TTC549 (cell line): ENCODE measurements around the gene NFAM1.

Experiments used
- FAIRE-seq: peaks from 2 replicates; lab custom pipeline; 2012; peaks lifted over from hg19 to GRCh38; lab: Jason Lieb, UNC

Gene NFAM1

GRCh38 chr22:42383287-42383686, 48.9 kb downstream of the NFAM1 start:
- FAIRE-seq = no peak

- no peak for FAIRE-seq
These were observed 51.2 kb downstream of the NFAM1 start for GRCh38 chr22:42380769-42381551.

DNA sequence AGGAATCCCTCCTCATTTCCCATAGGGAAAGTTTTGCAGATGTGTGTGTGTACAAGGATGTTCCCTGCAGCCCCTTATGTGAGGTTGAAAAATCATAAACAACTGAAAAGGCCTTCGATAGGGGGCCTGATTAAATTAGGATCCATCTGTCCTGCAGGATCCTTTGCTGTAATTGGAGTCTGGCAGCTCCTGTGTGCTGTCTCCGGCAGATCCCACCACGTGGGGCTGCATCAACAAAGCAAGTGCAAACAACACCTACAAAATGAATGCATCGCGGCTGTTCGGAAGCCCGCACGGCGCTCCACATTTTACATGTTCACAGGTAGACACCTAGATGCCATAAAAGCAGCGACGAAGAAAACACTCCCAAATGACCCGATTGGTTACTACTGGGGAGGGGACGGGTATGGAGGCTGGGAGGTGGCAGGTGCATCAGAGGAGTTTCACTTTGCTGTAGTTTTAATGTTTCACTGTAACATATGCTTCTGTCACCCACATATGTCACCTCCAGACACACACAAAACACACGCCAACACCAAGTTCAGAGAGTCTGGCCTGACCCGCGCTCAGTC, 52.2 kb downstream of the NFAM1 start:
- FAIRE-seq = no peak

DNA sequence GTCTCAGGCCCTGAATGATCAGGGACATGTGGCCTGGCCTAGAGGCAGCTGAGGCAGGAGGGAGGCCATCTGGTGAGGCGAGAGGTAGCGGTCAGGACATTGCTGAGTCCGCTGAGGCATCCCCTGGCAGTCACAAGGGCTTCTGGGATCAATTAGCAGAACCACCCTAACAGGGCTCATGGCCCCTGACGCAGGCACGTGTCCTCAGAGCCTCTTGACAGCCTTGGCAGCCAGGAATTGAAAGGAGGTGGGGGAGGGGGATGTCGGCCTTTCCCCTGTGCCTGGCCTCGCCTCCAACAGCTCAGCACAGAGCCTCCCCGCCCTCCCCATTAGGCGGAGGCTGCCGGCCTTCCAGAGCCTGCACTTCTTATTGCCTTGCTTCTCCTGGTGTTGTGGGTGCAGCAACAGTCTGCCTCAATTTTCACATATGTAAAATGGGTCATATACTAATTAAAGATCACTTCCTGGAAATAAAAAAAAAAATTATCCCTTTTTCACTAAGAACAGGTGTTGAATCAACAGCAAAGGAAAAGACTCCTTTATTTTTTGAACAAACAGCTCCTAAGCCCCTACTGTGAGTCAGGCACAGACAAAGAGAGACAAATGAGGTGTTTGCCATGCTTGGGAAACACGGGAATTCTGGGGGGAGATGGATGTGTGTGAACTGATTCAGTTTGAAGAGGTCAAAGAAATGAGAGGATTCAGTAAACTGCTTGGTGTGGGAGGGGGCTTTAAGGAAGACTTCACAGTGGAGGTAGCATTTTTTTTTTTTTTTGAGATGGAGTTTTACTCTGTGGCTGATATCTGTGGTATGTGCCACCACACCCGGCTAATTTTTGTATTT, 55.3 kb downstream of the NFAM1 start:
- FAIRE-seq = no peak

GRCh38 chr22:42375982-42376381, 56.2 kb downstream of the NFAM1 start:
- no peak for FAIRE-seq

- FAIRE-seq = no peak
These were observed 59.2 kb downstream of the NFAM1 start for GRCh38 chr22:42372976-42373375.

DNA sequence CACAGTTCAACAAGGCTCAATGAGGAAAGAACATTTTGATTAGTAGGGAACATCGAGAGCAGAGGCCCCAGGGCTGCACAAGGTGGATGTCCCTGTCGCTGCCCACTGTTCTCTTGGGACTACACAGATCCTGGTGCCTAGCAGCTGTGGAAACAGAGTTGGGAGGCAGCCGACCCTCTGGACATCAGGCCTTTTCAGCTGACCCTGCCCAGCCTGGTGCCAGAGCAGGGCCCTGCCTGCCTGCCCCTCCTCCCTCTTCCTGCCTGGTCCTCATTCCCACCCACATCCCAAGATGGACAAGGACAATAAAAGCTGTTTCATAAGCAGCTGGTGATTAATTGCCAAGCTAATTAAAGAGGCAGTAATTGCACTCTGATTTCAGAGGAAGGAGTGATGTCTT, 60.7 kb downstream of the NFAM1 start:
- FAIRE-seq = no peak

GRCh38 chr22:42371099-42371498, 61.1 kb downstream of the NFAM1 start:
- no peak for FAIRE-seq

- FAIRE-seq = no peak
These were observed 62.8 kb downstream of the NFAM1 start for GRCh38 chr22:42369250-42370041.

DNA sequence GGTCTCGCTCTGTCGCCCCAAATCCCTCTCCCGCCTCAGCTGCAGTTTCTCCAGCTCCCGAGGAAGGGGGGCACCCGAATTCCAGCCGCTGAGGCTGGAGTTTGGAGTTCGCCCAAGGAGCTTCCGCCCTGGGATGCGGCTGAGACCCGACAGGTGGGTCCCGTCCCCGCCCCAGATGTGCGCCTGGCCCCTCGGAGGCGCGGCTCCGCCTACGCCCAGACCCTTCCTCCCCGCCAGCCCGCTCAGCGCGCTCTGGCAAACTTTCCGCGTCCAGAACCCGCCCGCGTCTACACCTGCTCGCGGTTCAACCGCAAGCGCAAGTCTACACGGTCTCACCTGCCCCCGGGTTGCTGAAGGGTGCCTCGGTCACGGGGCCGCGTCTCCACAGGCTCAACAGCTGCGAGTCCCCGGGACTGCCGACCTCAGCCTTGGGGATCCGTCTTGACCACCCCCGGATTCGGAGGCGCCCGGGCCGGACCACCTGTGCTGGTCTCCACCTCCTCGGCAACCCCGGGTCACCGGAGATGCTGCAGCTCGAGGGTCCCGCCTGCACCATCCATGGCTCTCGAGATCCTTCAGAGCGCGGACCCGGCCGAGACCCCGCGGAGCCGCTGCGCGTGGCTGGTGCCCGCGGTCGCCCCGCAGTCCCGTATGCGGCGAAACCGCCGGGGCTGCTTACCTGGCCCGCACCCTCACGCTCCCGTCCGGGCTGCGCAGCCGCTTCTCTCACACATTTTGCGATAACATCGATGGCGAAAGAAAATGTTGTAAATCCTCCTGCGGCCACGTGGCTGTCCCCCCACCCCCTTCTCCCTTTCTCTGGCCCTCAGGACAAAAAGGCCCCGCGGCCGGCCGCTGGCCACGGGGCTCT, 63.6 kb downstream of the NFAM1 start:
- FAIRE-seq = no peak

GRCh38 chr22:42367980-42368378, 64.2 kb downstream of the NFAM1 start:
- FAIRE-seq = no peak

DNA sequence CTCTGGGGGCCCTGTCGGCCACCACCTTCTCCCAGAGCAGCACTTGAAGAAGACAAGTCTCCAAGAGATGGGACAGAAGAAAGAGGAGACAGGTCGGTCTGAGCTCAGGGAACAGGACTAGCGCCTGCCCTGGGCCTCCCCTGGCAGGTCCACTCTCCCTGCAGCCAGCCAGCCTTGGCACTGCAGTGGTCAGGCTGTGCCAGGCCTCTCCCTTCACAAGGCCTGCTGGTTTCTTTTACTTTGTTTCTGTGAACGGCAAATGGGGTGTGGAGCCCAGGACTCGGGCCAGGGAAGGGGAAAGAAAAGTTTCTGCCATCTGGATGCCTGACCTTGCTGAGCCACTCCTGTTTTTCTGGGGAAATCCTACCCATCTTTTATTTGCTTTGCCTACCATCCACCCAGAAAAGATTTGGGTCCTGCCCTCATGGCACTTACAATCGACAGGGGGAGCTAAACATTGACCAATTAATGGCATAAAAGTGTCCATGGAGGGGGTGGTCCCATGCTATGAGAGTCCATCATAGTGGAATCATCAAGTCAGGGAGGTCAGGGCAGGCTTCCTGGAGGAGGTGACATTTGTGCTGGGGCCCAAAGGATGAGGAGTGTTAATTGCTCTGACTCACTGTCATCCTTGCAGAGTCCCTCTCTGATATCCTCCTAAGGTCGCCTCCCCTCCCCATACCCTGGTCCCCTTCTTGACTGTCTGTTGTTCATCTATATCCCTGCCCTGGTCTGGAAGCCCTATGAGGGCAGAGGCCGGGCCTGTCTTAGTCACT, 65.2 kb downstream of the NFAM1 start:
- FAIRE-seq = no peak

GRCh38 chr22:42365942-42366695, 66.1 kb downstream of the NFAM1 start:
- no peak for FAIRE-seq

DNA sequence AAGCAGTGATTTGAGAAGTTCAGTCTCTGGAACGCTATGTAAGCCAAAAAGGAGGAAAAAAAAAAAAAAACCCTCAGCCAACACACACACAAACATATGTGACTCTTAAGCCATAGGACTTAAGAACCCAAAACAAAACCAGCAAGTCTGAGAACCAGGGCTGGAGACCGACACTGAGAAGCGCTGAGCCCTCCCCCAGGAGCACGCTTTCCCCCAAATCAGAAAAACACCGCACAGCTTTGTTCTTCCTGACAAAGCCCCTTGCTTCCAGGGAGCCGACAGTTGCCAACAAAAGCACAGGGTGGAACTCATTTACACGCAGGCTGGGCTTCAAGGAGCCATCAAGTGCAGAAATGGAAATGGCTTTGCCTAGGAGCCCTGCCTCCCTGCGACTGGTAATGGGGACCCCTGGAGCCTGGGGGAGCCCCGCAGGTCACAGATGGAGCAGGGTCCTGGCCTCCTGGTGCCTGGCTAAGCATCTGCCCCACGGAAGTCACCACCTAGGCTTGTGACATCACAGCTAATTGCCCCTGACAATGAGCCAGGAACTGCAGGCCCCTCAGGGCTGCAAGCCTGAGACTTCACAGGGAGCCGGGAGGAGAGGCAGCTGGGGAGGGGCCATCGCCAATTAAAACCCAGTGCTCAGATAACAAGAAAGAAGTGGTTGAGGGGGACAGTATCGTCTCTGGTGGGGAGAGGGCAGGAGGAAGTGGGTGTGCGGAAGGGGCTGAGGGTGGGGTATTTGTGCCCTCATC, 66.9 kb downstream of the NFAM1 start:
- no peak for FAIRE-seq

GRCh38 chr22:42364604-42365110, 67.5 kb downstream of the NFAM1 start:
- no peak for FAIRE-seq

DNA sequence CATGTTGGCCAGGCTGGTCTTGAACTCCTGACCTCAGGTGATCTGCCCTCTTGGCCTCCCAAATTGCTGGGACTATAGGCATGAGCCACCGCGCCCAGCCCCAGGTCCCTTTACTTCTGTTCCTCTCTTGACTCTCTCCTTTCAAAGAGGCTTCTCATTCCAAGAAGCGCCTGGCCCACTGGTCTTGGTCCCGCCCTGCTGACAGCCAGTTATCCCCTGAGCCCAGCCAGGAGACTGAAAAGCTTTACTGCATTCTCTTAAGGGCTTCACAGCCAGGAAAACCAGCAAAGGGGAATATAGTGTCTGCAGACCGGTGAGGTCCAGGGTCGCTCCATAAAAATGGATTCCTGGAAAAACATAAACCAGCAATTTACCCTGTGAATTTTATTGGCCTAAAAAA, 68.3 kb downstream of the NFAM1 start:
- no peak for FAIRE-seq

DNA sequence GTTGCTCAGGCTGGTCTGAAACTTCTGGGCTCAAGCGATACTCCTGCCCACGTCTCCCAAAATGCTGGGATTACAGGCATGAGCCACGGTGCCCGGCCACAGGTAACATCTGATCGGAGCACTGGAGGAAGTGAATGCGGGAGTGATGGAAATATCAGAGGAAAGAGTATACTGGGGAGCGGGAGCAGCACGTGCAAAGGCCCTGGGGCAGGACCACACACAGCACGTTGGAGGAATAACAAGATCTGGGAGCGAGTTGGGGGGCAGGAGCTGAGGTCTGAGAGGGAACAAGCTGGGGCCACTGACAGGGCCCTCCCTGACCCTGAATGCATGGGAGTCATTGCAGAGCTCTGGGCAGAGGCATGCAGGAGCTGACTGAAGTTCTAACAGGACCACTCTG, 70.7 kb downstream of the NFAM1 start:
- FAIRE-seq = no peak

DNA sequence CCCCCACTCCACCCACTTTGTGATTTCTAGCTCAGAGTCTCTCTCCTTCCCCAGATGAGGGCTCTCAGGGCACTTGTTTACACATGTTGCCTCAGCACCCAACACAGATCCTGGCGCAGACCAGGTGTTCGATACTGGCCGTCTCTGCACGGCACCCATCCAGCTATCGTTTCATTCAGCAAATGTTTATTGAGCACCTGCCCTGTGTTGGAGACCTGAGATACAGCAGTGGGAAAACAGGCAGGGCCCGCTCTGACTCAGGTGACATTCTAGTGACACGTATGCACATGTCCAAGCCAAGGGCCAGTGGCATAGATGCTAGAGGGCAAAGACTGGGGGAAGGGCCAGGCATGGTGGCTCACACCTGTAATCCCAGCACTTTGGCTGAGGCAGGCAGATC, 71.9 kb downstream of the NFAM1 start:
- no peak for FAIRE-seq
